ENCODE results near the gene HEXB. TPM values are rescaled to one million over a fixed set of nuclear protein-coding genes. Genes with fewer than 3 reads are reported as not detected.

HEXB gene
- total RNA-seq, 1 experiment from 2014 or later = 56.3 TPM

DNA sequence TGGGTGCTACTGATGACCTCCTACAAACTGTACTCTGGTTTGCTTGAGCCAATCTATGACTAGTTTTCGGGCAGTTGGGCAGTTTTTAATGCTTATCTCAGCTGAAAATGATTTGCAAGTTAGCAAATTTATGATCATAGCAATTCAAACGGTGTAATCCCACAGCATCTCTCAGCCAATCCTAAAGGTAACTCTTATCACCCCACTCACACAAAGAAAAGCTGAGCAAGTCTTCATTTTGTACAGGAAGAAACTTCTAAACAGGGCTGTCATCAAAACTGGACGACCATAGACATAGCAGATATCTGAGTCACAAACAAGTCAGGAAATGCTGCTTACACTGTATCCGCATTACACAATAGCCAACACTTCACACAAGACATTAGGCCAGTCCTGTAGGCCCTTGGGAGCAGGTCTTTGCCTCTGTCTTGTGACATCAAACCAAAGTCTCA, 41.9 kb upstream of the HEXB start:
- H3K79me2 ChIP-seq (ENCODE audit: insufficient read depth, low read length) = peaks cover 2% of the 10 kb centered on the region; the same call in 1 of the 2 replicates
- no peak overlapping the region for H4K91ac ChIP-seq (ENCODE audit: insufficient read length, low read depth, low read length)
- no peak overlapping the region for H4K5ac ChIP-seq (ENCODE audit: insufficient read length, low read depth, low read length)
- peaks cover 27% of the 10 kb centered on the region for H3K23me2 ChIP-seq (ENCODE audit: insufficient read length, low read depth, low read length, poor library complexity, severe bottlenecking)
- H3K14ac ChIP-seq (ENCODE audit: insufficient read depth, low read length) = no peak overlapping the region
- H3K27ac ChIP-seq (ENCODE audit: insufficient read length, low read depth, low read length) = no peak overlapping the region
- no peak overlapping the region for H4K8ac ChIP-seq (replicated peaks; ENCODE audit: insufficient read length, low read depth, low read length)
- no peak overlapping the region for H3K4me2 ChIP-seq (ENCODE audit: insufficient read depth, insufficient read length, low read length)
- H2BK120ac ChIP-seq (ENCODE audit: low read depth, low read length, poor library complexity, severe bottlenecking) = no peak overlapping the region
- Mint-ChIP-seq H3K4me1 (peaks cover 20 to 36% of the 10 kb centered on the region in 2 experiments), H3K9me3 (no peaks in the 10 kb centered on the region), H3K36me3 (ENCODE audit: insufficient read depth in 1 of 3, low read depth in 3 of 3) (no peaks in the 10 kb centered on the region; a peak in 1 of 7 replicates), H3K4me3 (no peak overlapping the region), H3K27me3 (ENCODE audit: low read depth) (peaks cover 53% of the 10 kb centered on the region), H3K27ac (no peak overlapping the region)
- H2BK15ac ChIP-seq (ENCODE audit: low read depth, low read length) = no peak overlapping the region
- no peak overlapping the region for H2AFZ ChIP-seq (ENCODE audit: low read length)
- H3K79me1 ChIP-seq (ENCODE audit: insufficient read depth, low read depth, low read length, poor library complexity, severe bottlenecking) = no peaks in the 10 kb centered on the region
- DNase-seq = no peak
- H4K20me1 ChIP-seq (ENCODE audit: control insufficient read depth, insufficient read depth, insufficient read length) = no peaks in the 10 kb centered on the region
- no peak overlapping the region for H3K18ac ChIP-seq (ENCODE audit: insufficient read length, low read depth, low read length)
- no peaks in the 10 kb centered on the region for H3K9me3 ChIP-seq (ENCODE audit: control insufficient read depth, low read depth, low read length)
- H3K23ac ChIP-seq (ENCODE audit: insufficient read length, low read depth, low read length) = no peak overlapping the region
- no peak overlapping the region for H3K4ac ChIP-seq (ENCODE audit: low read depth, low read length)
- WGBS (ENCODE audit: extremely low coverage, insufficient read length, low lambda C conversion rate) = no CpG with 5 or more reads among the region's 4 CpGs
- H2BK12ac ChIP-seq (ENCODE audit: insufficient read length, low read depth, low read length) = no peak overlapping the region
- no peak overlapping the region for H2BK20ac ChIP-seq (ENCODE audit: low read depth, low read length, poor library complexity, severe bottlenecking)
- no peak overlapping the region for H2BK5ac ChIP-seq (ENCODE audit: insufficient read length, low read length)
- no peak overlapping the region for H3K56ac ChIP-seq (ENCODE audit: insufficient read length, low read depth, low read length)
- H2AK5ac ChIP-seq (ENCODE audit: insufficient read length, low read length) = no peak overlapping the region
- peaks cover 3% of the 10 kb centered on the region; the same call in 1 of the 2 replicates for H3K27me3 ChIP-seq (ENCODE audit: insufficient read depth, low read length)
- peaks cover 4% of the 10 kb centered on the region; the same call in 1 of the 2 replicates for H3K4me1 ChIP-seq (ENCODE audit: insufficient read depth, low read length)
- no peak for TF ChIP-seq CTCF (conservative IDR thresholded peaks at IDR 0.05)
- no peak overlapping the region for H3K9ac ChIP-seq (ENCODE audit: extremely low read depth, insufficient read length, low read length)
- H3T11ph ChIP-seq (ENCODE audit: low read length) = no peak overlapping the region

Data from H9 (cell line).